Spinal cord (tissue), 10 donors: ENCODE results near the gene BUB3. TPM values are rescaled to one million over a fixed set of nuclear protein-coding genes. Genes with fewer than 3 reads are reported as not detected.

Experiments used
- DNase-seq, 6 donors: peaks; one replicate each; pipeline versions ENCODE4 v3.0.0 to v3.0.0-alpha.2; 2013 to 2015; ENCODE audit warnings: low spot score in 6 of 6, low read depth in 4 of 6
- H3K27ac ChIP-seq: one replicate; pipeline ENCODE4 v1.5.1; 2013; ENCODE audit warnings: low read depth, low read length, control low read depth
- H3K27me3 ChIP-seq: one replicate; pipeline ENCODE4 v1.6.1; 2013; ENCODE audit warnings: low read length; ENCODE audit not compliant: control insufficient read depth, insufficient read depth
- H3K36me3 ChIP-seq: one replicate; pipeline ENCODE4 v1.6.1; 2013; ENCODE audit warnings: low read length; ENCODE audit not compliant: control insufficient read depth, insufficient read depth
- H3K4me1 ChIP-seq: one replicate; pipeline ENCODE4 v1.6.1; 2013; ENCODE audit warnings: low read length; ENCODE audit not compliant: control insufficient read depth, insufficient read depth
- H3K4me3 ChIP-seq: one replicate; pipeline ENCODE4 v1.5.1; 2013; ENCODE audit warnings: low read depth, low read length, control low read depth
- H3K9me3 ChIP-seq: one replicate; pipeline ENCODE4 v1.6.1; 2013; ENCODE audit warnings: low read length; ENCODE audit not compliant: control insufficient read depth, insufficient read depth
- WGBS: methylation state at CpG from one replicate; pipeline ENCODE4 v1.1.5; 2013; ENCODE audit warnings: missing lambda C conversion rate; ENCODE audit not compliant: insufficient coverage; 5-methylcytosine and 5-hydroxymethylcytosine counted together
- polyA plus RNA-seq, 2 donors: library from polyadenylated mRNA; unstranded; fragments of 120-200 nt; gene quantifications; one replicate each; pipeline ENCODE4 v1.2.1, GENCODE V29; 2013; ENCODE audit not compliant: insufficient read length in 2 of 2
- total RNA-seq, 2 donors: library from RNA; depleted of rRNA in 1 of 2; stranded (reverse); fragments of 120-200 nt in 1 of 2; fragments of >200 nt in 1 of 2; gene quantifications; one replicate each; pipeline versions ENCODE4 v1.2.3 to v1.2.4, GENCODE V29; 2013 to 2014
- donor health status: healthy.

Gene BUB3
- total and polyA plus RNA-seq, 4 donors = 79.5 to 125 (median 97.9) TPM

GRCh38 chr10:123146894-123147634 lies 7.1 kb upstream of the BUB3 start:
- no peaks in the 10 kb centered on the region for H3K9me3 ChIP-seq
- DNase-seq = peak in 2 of 6 donors; percentile 24 to 25
- no peaks in the 10 kb centered on the region for H3K36me3 ChIP-seq
- peaks cover 100% of the 10 kb centered on the region for H3K27me3 ChIP-seq
- no peak overlapping the region for H3K27ac ChIP-seq
- 5% methylated on average over 15 of the region's 24 CpGs for WGBS
- H3K4me1 ChIP-seq = peaks cover 52% of the 10 kb centered on the region
- no peak overlapping the region for H3K4me3 ChIP-seq

- Histone ChIP-seq H3K27me3 (peaks cover 100% of the 10 kb centered on the region), H3K9me3 (no peaks in the 10 kb centered on the region), H3K4me3 (no peak within 1 kb of the TSS), H3K4me1 (peaks cover 45% of the 10 kb centered on the region), H3K27ac (no peak within 1 kb of the TSS), H3K36me3 (no peaks in the 10 kb centered on the region)
- peak in 2 of 6 donors; percentile 15 to 19 for DNase-seq
- under 1% methylated on average over 59 of the region's 64 CpGs for WGBS
Observed at GRCh38 chr10:123147635-123148413, 6.4 kb upstream of the BUB3 start, which contains the start of gene HMX2. Gene HMX2, plus strand, starts transcription at chr10:123148136. Its CDS starts 243 bp downstream, at chr10:123148379.

- no peaks in the 10 kb centered on the region for H3K9me3 ChIP-seq
- under 1% methylated on average over 52 of the region's 55 CpGs for WGBS
- H3K27me3 ChIP-seq = peaks cover 97% of the 10 kb centered on the region
- H3K4me3 ChIP-seq = no peak overlapping the region
- H3K4me1 ChIP-seq = peaks cover 41% of the 10 kb centered on the region
- no peaks in the 10 kb centered on the region for H3K36me3 ChIP-seq
- peak in 2 of 6 donors; percentile 17 to 18 for DNase-seq
- no peak overlapping the region for H3K27ac ChIP-seq
Observed at GRCh38 chr10:123148414-123149161, 5.6 kb upstream of the BUB3 start.

GRCh38 chr10:123149162-123149567 lies 5.0 kb upstream of the BUB3 start:
- Histone ChIP-seq H3K27me3 (peaks cover 92% of the 10 kb centered on the region), H3K9me3 (no peaks in the 10 kb centered on the region), H3K36me3 (no peaks in the 10 kb centered on the region), H3K4me3 (no peak overlapping the region), H3K27ac (no peak overlapping the region), H3K4me1 (peaks cover 44% of the 10 kb centered on the region)
- WGBS = 0% methylated on average over 12 of the region's 12 CpGs
- no peak for DNase-seq

GRCh38 chr10:123149568-123150270 lies 4.5 kb upstream of the BUB3 start:
- no peaks in the 10 kb centered on the region for H3K9me3 ChIP-seq
- peaks cover 86% of the 10 kb centered on the region for H3K27me3 ChIP-seq
- H3K4me3 ChIP-seq = no peak overlapping the region
- H3K4me1 ChIP-seq = peaks cover 44% of the 10 kb centered on the region
- DNase-seq = peak in 2 of 6 donors; percentile 62 to 64
- WGBS = under 1% methylated on average over 68 of the region's 76 CpGs
- no peak overlapping the region for H3K27ac ChIP-seq
- no peaks in the 10 kb centered on the region for H3K36me3 ChIP-seq

- 3% methylated on average over 24 of the region's 34 CpGs for WGBS
- H3K4me3 ChIP-seq = no peak overlapping the region
Observed at GRCh38 chr10:123150271-123150985, 3.8 kb upstream of the BUB3 start.

GRCh38 chr10:123150986-123151736 lies 3.0 kb upstream of the BUB3 start:
- DNase-seq = peak in 2 of 6 donors; percentile 42 to 55

More at GRCh38 chr10:123150271-123150985, 3.8 kb upstream of the BUB3 start:
- Histone ChIP-seq H3K4me1 (peaks cover 42% of the 10 kb centered on the region), H3K9me3 (no peaks in the 10 kb centered on the region), H3K27ac (no peak overlapping the region), H3K36me3 (no peaks in the 10 kb centered on the region), H3K27me3 (peaks cover 79% of the 10 kb centered on the region)
- peak in 2 of 6 donors; percentile 43 to 52 for DNase-seq

GRCh38 chr10:123151737-123152135 lies 2.5 kb upstream of the BUB3 start:
- peaks cover 66% of the 10 kb centered on the region for H3K27me3 ChIP-seq
- WGBS = no CpG with 5 or more reads among the region's 7 CpGs
- H3K9me3 ChIP-seq = no peaks in the 10 kb centered on the region
- peaks cover 42% of the 10 kb centered on the region for H3K4me1 ChIP-seq
- H3K36me3 ChIP-seq = peaks cover 5% of the 10 kb centered on the region
- no peak overlapping the region for H3K27ac ChIP-seq
- DNase-seq = peak in 2 of 6 donors; percentile 33 to 58
- H3K4me3 ChIP-seq = no peak overlapping the region

More at GRCh38 chr10:123150986-123151736, 3.0 kb upstream of the BUB3 start:
- H3K36me3 ChIP-seq = peaks cover under 1% of the 10 kb centered on the region
- H3K27me3 ChIP-seq = peaks cover 72% of the 10 kb centered on the region
- no peak overlapping the region for H3K27ac ChIP-seq
- no peak overlapping the region for H3K4me3 ChIP-seq
- peaks cover 42% of the 10 kb centered on the region for H3K4me1 ChIP-seq
- H3K9me3 ChIP-seq = no peaks in the 10 kb centered on the region
- WGBS = under 1% methylated on average over 52 of the region's 56 CpGs
